OCI-LY3 (cell line): ENCODE results near the gene NR4A2.

Experiments used
- H2AFZ ChIP-seq: fragments of 200-600, 300-600 bp; shearing (Covaris generic); 2 replicates; pipeline ENCODE4 v1.6.0; 2014; ENCODE audit warnings: antibody characterized with exemption, low read depth, low read length
- H3K27ac ChIP-seq: fragments of 200-600, 300-600 bp; sonication (generic); 2 replicates; pipeline ENCODE4 v1.5.1; 2014; ENCODE audit warnings: mild to moderate bottlenecking, low read length, moderate library complexity, mixed read lengths
- H3K27me3 ChIP-seq: fragments of 200-600, 300-600 bp; sonication (generic); 2 replicates; pipeline ENCODE4 v1.6.1; 2014; ENCODE audit warnings: low read depth, low read length, mixed read lengths
- H3K36me3 ChIP-seq: fragments of 200-600, 300-600 bp; sonication (generic); replicated peaks from 2 replicates; pipeline ENCODE3; 2014; ENCODE audit warnings: low read depth, low read length, mixed read lengths
- H3K4me1 ChIP-seq: fragments of 300-600, 200-600 bp; sonication (generic); 2 replicates; pipeline ENCODE4 v1.6.1; 2014; ENCODE audit warnings: low read length, mixed read lengths
- H3K4me2 ChIP-seq: fragments of 200-600, 300-600 bp; sonication (generic); 2 replicates; pipeline ENCODE4 v1.6.1; 2014; ENCODE audit warnings: low read length, mixed read lengths
- H3K4me3 ChIP-seq: fragments of 300-600, 200-600 bp; sonication (generic); 2 replicates; pipeline ENCODE4 v1.5.1; 2014; ENCODE audit warnings: antibody characterized with exemption, mild to moderate bottlenecking, low read length, moderate library complexity
- H3K79me2 ChIP-seq: fragments of 300-600, 200-600 bp; shearing (Covaris generic); 2 replicates; pipeline ENCODE4 v1.6.1; 2014; ENCODE audit warnings: mild to moderate bottlenecking, low read length, mixed read lengths
- H3K9ac ChIP-seq: fragments of 300-600, 200-600 bp; shearing (Covaris generic); 2 replicates; pipeline ENCODE4 v1.6.0; 2014; ENCODE audit warnings: mild to moderate bottlenecking, low read length, moderate library complexity
- H3K9me3 ChIP-seq: fragments of 200-600, 300-600 bp; shearing (Covaris generic); 2 replicates; pipeline ENCODE4 v1.6.1; 2014; ENCODE audit warnings: low read length, mixed read lengths; ENCODE audit not compliant: insufficient read depth
- H4K20me1 ChIP-seq: fragments of 200-600, 300-600 bp; sonication (generic); 2 replicates; pipeline ENCODE4 v1.6.1; 2016; ENCODE audit warnings: low read length, mixed read lengths; ENCODE audit not compliant: insufficient read depth
- EZH2phosphoT487 ChIP-seq: fragments of 200-600 bp; shearing (Covaris generic); IDR thresholded peaks from 2 replicates; pipeline ENCODE4 v1.6.1; 2018; ENCODE audit warnings: antibody characterized with exemption, mixed run types, low read depth
- TF ChIP-seq, protein P1 (sequence below): fragments of 200-600, 300-600 bp; sonication (generic); IDR thresholded peaks from 2 replicates; pipeline ENCODE4 v1.5.1; 2014; ENCODE audit warnings: antibody characterized with exemption, low read length, low read depth

Gene NR4A2

DNA sequence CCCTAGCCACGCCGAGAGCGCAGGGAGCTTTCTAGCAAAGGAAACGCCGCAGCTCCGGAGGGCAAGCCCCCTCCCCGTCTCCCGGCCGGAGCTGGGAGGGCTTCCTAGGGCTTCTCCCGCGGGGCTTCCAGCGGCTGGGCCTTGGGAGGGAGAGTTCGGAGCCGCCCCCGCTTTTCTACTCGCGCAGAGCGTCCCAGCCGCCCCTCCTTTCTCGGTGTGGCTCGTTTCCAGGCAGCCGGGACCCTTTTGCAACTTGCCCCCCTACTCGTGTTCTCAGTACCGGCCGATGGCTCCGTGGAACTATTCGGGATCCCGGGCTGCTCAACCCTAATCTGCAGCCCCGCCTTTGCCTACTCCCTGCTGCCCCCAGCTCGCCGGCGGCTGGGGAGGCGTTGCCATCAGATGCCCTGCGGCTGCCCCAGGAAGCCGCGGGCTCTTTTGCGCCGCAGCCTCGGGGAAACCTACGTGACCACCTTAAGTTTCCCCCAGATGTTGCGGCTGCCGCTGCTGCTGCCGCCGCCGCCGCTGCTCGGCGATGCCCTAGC lies 1.5 kb upstream of the NR4A2 start:
- Histone ChIP-seq H4K20me1 (no peaks in the 10 kb centered on the region), H3K9ac (peak overlapping the region; percentile 85), H3K27me3 (peaks cover 11% of the 10 kb centered on the region), H3K27ac (peak overlapping the region; percentile 51), H2AFZ (peak overlapping the region; percentile 68), H3K4me1 (peaks cover 14% of the 10 kb centered on the region), H3K4me2 (peak overlapping the region; percentile 97), H3K36me3 (no peaks in the 10 kb centered on the region), H3K9me3 (no peaks in the 10 kb centered on the region), H3K4me3 (peak overlapping the region; percentile 90), H3K79me2 (no peaks in the 10 kb centered on the region)
- TF ChIP-seq, protein P1, sequence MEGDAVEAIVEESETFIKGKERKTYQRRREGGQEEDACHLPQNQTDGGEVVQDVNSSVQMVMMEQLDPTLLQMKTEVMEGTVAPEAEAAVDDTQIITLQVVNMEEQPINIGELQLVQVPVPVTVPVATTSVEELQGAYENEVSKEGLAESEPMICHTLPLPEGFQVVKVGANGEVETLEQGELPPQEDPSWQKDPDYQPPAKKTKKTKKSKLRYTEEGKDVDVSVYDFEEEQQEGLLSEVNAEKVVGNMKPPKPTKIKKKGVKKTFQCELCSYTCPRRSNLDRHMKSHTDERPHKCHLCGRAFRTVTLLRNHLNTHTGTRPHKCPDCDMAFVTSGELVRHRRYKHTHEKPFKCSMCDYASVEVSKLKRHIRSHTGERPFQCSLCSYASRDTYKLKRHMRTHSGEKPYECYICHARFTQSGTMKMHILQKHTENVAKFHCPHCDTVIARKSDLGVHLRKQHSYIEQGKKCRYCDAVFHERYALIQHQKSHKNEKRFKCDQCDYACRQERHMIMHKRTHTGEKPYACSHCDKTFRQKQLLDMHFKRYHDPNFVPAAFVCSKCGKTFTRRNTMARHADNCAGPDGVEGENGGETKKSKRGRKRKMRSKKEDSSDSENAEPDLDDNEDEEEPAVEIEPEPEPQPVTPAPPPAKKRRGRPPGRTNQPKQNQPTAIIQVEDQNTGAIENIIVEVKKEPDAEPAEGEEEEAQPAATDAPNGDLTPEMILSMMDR: no peak; the same call in 1 of the 2 replicates
- TF ChIP-seq EZH2phosphoT487: no peak

DNA sequence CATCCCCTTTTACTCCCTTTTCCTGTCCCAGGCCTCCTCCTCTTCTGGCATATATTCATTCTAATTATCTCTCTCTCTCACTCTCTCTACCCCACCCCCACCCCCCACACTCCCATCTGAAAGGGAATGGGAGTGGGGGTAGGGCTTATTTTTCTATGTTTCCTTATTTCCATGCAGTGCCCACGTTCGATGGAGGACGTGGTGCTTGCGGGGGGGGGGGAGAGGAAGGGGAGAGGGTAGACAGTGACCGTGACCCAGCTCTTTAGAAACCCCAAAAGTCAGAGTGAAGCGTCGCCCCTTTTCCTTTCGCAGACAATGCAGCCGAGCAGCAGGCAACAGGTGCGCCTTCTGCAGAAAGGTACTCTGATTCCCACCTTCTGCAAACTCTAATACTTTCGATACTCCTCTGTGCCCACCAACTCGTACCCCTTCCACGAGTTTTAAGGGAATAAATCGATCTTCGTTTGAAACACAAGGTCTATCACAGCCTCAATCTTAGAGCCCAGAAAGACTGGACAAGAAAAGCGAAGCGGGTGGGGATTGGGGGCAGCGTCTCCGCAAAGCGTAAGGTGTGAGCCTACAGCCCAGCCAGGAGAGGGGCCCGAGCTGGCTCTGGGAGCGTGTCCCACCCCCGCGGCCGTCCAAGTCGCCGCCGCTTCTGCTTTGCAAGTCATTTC lies 891 bp upstream of the NR4A2 start:
- H4K20me1 ChIP-seq: no peaks in the 10 kb centered on the region
- H3K27me3 ChIP-seq: peaks cover 11% of the 10 kb centered on the region
- H3K4me3 ChIP-seq: peak overlapping the region; percentile 90
- peak overlapping the region; percentile 96 for H2AFZ ChIP-seq
- peaks cover 14% of the 10 kb centered on the region for H3K4me1 ChIP-seq
- peak overlapping the region; percentile 85 for H3K9ac ChIP-seq
- no peaks in the 10 kb centered on the region for H3K9me3 ChIP-seq
- no peaks in the 10 kb centered on the region for H3K79me2 ChIP-seq
- no peak for TF ChIP-seq EZH2phosphoT487
- TF ChIP-seq, protein P1: no peak
- H3K36me3 ChIP-seq: no peaks in the 10 kb centered on the region
- peak overlapping the region; percentile 51; the same call in 1 of the 2 replicates for H3K27ac ChIP-seq
- peak overlapping the region; percentile 97 for H3K4me2 ChIP-seq

DNA sequence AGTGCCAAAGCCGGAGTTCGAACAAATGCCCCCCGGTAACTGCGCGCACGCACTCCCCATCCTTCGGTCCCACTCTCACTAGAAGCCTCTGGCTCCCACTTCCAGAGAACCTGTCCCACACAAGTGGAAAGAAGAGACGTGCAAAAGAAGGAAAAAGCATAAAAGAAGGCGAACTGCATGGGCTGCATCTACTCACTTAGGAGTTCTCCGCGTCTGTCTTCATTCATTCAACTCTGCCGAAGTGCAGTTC lies 312 bp downstream of the NR4A2 start:
- H3K4me3 ChIP-seq: peak overlapping the region; percentile 90
- H3K27ac ChIP-seq: no peak overlapping the region
- peak overlapping the region; percentile 97 for H3K4me2 ChIP-seq

DNA sequence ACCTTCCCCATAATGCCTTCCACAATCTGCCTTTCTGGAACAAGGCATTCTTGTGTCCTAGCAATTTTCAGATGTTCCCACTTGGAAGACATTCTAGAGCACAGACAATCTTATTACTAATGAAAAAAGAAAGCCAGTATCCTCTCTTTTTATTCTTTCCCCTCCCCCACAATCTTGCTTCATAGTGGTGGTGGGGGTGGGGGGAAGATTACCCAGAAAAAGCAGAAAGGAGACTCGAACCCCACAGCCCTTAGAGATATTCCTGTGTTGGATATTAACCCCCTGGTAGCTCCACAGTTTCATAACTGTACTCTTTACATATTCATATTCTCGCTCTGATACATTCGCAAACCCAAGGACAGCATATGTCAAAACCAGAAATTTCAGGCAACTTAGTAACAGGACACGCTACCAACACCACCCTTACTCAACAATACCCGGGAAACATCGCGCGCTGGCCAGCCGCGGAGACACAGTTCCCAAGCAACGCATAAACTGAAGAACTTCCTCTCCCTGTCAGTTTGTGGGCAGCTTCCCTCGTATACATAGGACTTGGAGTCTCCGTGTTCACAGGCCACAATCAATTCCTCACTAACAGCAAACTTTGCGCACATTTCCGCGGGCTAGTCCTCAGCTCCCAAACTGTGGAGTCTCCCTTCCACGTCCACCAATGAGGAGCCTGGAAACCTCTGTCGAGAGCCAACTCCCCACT lies 793 bp downstream of the NR4A2 start:
- Histone ChIP-seq H3K4me3 (peak overlapping the region; percentile 90), H4K20me1 (no peaks in the 10 kb centered on the region), H2AFZ (peak overlapping the region; percentile 96), H3K27me3 (peaks cover 11% of the 10 kb centered on the region), H3K79me2 (no peaks in the 10 kb centered on the region), H3K9me3 (no peaks in the 10 kb centered on the region), H3K9ac (peak overlapping the region; percentile 58; the same call in 1 of the 2 replicates), H3K36me3 (no peaks in the 10 kb centered on the region), H3K4me1 (peaks cover 14% of the 10 kb centered on the region), H3K27ac (no peak overlapping the region), H3K4me2 (peak overlapping the region; percentile 97)
- no peak for TF ChIP-seq EZH2phosphoT487
- TF ChIP-seq, protein P1: no peak

More for the DNA sequence above, 312 bp downstream of the NR4A2 start:
- Histone ChIP-seq H3K27me3 (peaks cover 11% of the 10 kb centered on the region), H3K9me3 (no peaks in the 10 kb centered on the region), H3K36me3 (no peaks in the 10 kb centered on the region), H2AFZ (peak overlapping the region; percentile 96), H3K9ac (peak overlapping the region; percentile 58), H3K79me2 (no peaks in the 10 kb centered on the region), H3K4me1 (peaks cover 14% of the 10 kb centered on the region), H4K20me1 (no peaks in the 10 kb centered on the region)
- TF ChIP-seq, protein P1: no peak
- no peak for TF ChIP-seq EZH2phosphoT487
